GM18507 (cell line): ENCODE data around the gene ALK.
"Not testable (repeated sequence)": the region's sequence is repeated elsewhere in the genome, so short reads cannot be mapped to it uniquely, and the experiment has no call there.

Experiments
- DNase-seq: peaks from one replicate; pipeline ENCODE4 v3.0.0; 2011; ENCODE audit warnings: low read depth; ENCODE audit not compliant: insufficient read length; ENCODE audit errors: extremely low spot score
- FAIRE-seq: peaks from 2 replicates; lab custom pipeline; 2011; peaks lifted over from hg19 to GRCh38; lab: Jason Lieb, UNC

Gene ALK

GRCh38 chr2:29267720-29268119 is 653.7 kb downstream of the ALK start:
- FAIRE-seq (no peak), DNase-seq (no peak)

GRCh38 chr2:29263886-29264285 is 657.5 kb downstream of the ALK start:
- no peak for DNase-seq
- no peak for FAIRE-seq

GRCh38 chr2:29262681-29263260 is 658.6 kb downstream of the ALK start:
- DNase-seq: no peak
- no peak for FAIRE-seq

GRCh38 chr2:29261003-29261402 is 660.4 kb downstream of the ALK start:
- DNase-seq: no peak
- FAIRE-seq: no peak

GRCh38 chr2:29260142-29260772 is 661.1 kb downstream of the ALK start:
- DNase-seq: no peak
- no peak for FAIRE-seq

- FAIRE-seq (no peak), DNase-seq (no peak)
Measured at GRCh38 chr2:29259221-29259620, 662.2 kb downstream of the ALK start.

- FAIRE-seq: no peak
- DNase-seq: no peak
Measured at GRCh38 chr2:29255004-29255403, 666.4 kb downstream of the ALK start.

GRCh38 chr2:29253495-29254275 is 667.7 kb downstream of the ALK start:
- not testable (repeated sequence) for FAIRE-seq, DNase-seq

GRCh38 chr2:29253026-29253425 is 668.4 kb downstream of the ALK start:
- no peak for DNase-seq
- FAIRE-seq: no peak

GRCh38 chr2:29251406-29251805 is 670.0 kb downstream of the ALK start:
- FAIRE-seq: no peak
- DNase-seq: no peak

- DNase-seq: no peak
- FAIRE-seq: no peak
Measured at GRCh38 chr2:29250977-29251376, 670.4 kb downstream of the ALK start.

- FAIRE-seq: no peak
Measured at GRCh38 chr2:29249666-29250253, 671.6 kb downstream of the ALK start.

GRCh38 chr2:29247336-29247914 is 674.0 kb downstream of the ALK start:
- DNase-seq (no peak), FAIRE-seq (no peak)

More at GRCh38 chr2:29249666-29250253, 671.6 kb downstream of the ALK start:
- no peak for DNase-seq

- DNase-seq (no peak), FAIRE-seq (no peak)
Measured at GRCh38 chr2:29246383-29247300, 674.7 kb downstream of the ALK start.

- FAIRE-seq (no peak), DNase-seq (no peak)
Measured at GRCh38 chr2:29245742-29246382, 675.5 kb downstream of the ALK start.

GRCh38 chr2:29245035-29245741 is 676.2 kb downstream of the ALK start:
- not testable (repeated sequence) for FAIRE-seq, DNase-seq

- FAIRE-seq (no peak), DNase-seq (no peak)
Measured at GRCh38 chr2:29242621-29243375, 678.6 kb downstream of the ALK start.
